Lower lobe of right lung (tissue), 2 donors: ENCODE measurements around the gene LCORL. TPM values are rescaled to one million over a fixed set of nuclear protein-coding genes. Genes with fewer than 3 reads are reported as not detected.

Experiments
- ATAC-seq, 2 donors: fragments of 200-7000 bp; cut with Tn5 transposase; one replicate each; pipeline ENCODE4 v1.9.1; 2020 to 2022; ENCODE audit warnings: mild to moderate bottlenecking in 2 of 2, moderate library complexity in 2 of 2
- DNase-seq: peaks from one replicate; pipeline ENCODE4 v3.0.0-alpha.2; 2020
- H3K27ac ChIP-seq: fragments of 200-600 bp; one replicate; pipeline ENCODE4 v1.8.0; 2022
- H3K27me3 ChIP-seq: fragments of 200-600 bp; one replicate; pipeline ENCODE4 v1.8.0; 2022; ENCODE audit warnings: low read depth
- H3K36me3 ChIP-seq: fragments of 200-600 bp; one replicate; pipeline ENCODE4 v1.8.0; 2022; ENCODE audit warnings: mild to moderate bottlenecking
- H3K4me1 ChIP-seq: fragments of 200-600 bp; one replicate; pipeline ENCODE4 v1.8.0; 2022
- H3K4me3 ChIP-seq: fragments of 200-600 bp; one replicate; pipeline ENCODE4 v1.8.0; 2022; ENCODE audit warnings: mild to moderate bottlenecking
- H3K9me3 ChIP-seq: fragments of 200-600 bp; one replicate; pipeline ENCODE4 v1.8.0; 2022
- intact Hi-C: fragments of 100-400 bp; cut with DNase I; formaldehyde crosslinking; loops from one replicate; pipeline ENCODE4 v1.11.0; 2022
- total RNA-seq: library from RNA; stranded (reverse); fragmentation: NEBNext Ultra II Directional; extraction: Animal tissue kit (Norgen Biotek cat#: 25700); gene quantifications from one replicate; pipeline ENCODE4 v1.2.1, GENCODE V29; 2021
- TF ChIP-seq, protein P1 (sequence below): fragments of 200-600 bp; IDR thresholded peaks from one replicate; pipeline ENCODE4 v1.8.0; 2022; ENCODE audit warnings: antibody characterized with exemption, mild to moderate bottlenecking
- donor health status: DM: no; HTN: yes; CAD: no; lungs with severe emphysema.

The LCORL gene
- total RNA-seq, 1 donor from 2014 or later: 13.6 TPM

DNA sequence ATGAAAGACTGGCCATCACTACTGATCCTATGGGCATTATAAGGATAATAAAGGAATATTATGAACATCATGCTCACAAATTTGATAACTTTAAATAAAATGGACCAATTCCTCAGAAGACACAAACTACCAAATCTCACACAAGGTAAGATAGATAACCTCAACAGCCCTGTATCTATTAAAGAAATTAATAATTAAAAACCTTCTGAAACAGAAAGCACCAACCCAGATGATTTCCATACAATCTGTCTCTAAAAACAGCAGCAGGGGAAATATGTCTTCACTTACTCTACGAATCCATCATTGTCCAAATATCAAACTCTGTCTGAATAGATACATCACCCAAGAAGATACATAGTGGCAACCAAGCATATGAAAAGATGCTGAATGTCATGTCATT, 55.2 kb downstream of the LCORL start:
- Histone ChIP-seq H3K4me3 (no peak overlapping the region), H3K4me1 (no peaks in the 10 kb centered on the region), H3K27me3 (no peaks in the 10 kb centered on the region), H3K9me3 (no peaks in the 10 kb centered on the region), H3K36me3 (no peaks in the 10 kb centered on the region), H3K27ac (no peak overlapping the region)
- DNase-seq (no peak), ATAC-seq (no peak)
- intact Hi-C loops: no loop called here
- TF ChIP-seq, protein P1, sequence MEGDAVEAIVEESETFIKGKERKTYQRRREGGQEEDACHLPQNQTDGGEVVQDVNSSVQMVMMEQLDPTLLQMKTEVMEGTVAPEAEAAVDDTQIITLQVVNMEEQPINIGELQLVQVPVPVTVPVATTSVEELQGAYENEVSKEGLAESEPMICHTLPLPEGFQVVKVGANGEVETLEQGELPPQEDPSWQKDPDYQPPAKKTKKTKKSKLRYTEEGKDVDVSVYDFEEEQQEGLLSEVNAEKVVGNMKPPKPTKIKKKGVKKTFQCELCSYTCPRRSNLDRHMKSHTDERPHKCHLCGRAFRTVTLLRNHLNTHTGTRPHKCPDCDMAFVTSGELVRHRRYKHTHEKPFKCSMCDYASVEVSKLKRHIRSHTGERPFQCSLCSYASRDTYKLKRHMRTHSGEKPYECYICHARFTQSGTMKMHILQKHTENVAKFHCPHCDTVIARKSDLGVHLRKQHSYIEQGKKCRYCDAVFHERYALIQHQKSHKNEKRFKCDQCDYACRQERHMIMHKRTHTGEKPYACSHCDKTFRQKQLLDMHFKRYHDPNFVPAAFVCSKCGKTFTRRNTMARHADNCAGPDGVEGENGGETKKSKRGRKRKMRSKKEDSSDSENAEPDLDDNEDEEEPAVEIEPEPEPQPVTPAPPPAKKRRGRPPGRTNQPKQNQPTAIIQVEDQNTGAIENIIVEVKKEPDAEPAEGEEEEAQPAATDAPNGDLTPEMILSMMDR: no peak

DNA sequence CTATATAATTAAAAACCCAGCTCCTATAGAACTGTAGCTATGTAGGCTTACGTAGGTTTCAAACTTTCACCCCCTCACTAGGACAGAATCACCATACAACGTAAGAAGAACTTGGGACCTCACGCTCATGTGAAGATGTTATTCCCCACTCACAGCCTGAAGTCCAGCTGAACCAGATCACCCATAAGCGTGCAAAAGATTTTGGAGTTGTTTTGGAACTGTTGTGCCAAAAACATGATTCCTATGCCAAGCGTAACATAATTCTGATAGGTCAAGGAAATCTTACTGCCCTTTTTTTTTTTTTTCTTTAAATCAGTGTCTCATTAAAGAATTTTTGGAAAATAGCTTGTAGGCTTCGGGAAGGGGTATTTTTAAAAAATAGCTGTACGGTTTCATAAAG, 57.0 kb downstream of the LCORL start:
- Histone ChIP-seq H3K27ac (no peak overlapping the region), H3K4me3 (no peak overlapping the region), H3K36me3 (peaks cover 5% of the 10 kb centered on the region), H3K27me3 (no peaks in the 10 kb centered on the region), H3K4me1 (no peaks in the 10 kb centered on the region), H3K9me3 (no peaks in the 10 kb centered on the region)
- intact Hi-C loops: no loop called here
- no peak for ATAC-seq
- DNase-seq: no peak
- TF ChIP-seq, protein P1: no peak

DNA sequence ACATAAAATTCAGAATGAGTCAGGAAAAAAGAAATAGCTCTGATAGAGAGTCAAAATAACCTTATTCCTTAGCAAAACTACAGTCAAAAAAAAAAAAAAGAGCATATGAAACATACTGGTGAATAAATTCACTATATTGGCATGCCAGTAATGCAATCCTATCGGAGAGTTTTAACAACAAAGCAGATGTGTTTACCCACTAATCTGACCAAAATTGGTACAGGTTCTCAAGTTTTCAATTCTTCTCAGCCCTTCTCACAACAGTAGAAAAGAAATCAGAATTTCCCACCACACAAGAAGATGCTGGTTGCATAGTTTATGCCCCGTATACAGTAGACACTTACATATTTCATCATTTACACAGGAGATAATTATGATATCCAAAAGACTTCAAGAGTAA, 59.4 kb downstream of the LCORL start:
- TF ChIP-seq, protein P1: no peak
- intact Hi-C loops: no loop called here
- Histone ChIP-seq H3K36me3 (peaks cover 5% of the 10 kb centered on the region), H3K4me3 (no peak overlapping the region), H3K9me3 (no peaks in the 10 kb centered on the region), H3K27ac (no peak overlapping the region), H3K4me1 (no peaks in the 10 kb centered on the region), H3K27me3 (no peaks in the 10 kb centered on the region)
- ATAC-seq (no peak), DNase-seq (no peak)

DNA sequence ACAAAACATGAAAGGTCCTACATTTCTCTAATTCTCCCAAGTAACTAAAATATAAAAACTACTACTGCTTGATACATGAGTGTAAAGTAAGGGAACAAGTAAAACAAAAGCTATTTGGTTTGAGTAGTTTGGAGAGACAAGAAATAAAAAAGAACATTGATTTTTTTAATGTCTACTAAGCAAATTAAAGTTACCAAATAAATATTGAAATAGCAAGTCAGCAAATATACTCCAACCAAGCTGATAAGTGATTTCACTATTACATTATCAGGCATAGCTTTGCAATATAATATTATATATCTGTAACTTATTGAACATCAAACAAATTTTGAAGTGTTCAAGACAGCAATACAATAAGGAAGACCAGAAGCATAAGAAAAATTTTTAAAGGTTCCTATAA, 60.3 kb downstream of the LCORL start:
- Histone ChIP-seq H3K9me3 (no peaks in the 10 kb centered on the region), H3K36me3 (peaks cover 5% of the 10 kb centered on the region), H3K27me3 (no peaks in the 10 kb centered on the region), H3K4me3 (no peak overlapping the region), H3K4me1 (no peaks in the 10 kb centered on the region), H3K27ac (no peak overlapping the region)
- TF ChIP-seq, protein P1: no peak
- DNase-seq: no peak
- no peak for ATAC-seq
- intact Hi-C loops: no loop called here

DNA sequence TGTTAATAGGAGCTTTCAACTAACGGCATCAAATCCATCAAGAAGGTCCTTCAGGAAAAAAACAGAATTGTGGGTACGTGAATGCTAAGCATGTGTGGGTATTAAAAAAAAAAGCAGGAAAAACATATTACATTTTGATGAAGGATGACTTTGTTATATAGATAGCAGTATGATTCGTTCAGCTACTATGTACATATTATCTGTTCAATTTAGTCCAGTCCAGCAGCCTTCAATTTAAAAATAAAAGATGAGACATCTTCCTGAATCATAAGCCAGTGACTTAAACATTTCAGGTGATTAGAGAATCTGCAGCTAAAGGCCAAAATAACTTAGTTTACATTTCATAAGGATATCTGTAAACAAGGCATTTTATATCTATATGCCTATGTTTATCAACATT, 63.4 kb downstream of the LCORL start:
- H3K27me3 ChIP-seq: no peaks in the 10 kb centered on the region
- intact Hi-C loops: no loop called here
- H3K9me3 ChIP-seq: no peaks in the 10 kb centered on the region
- H3K4me1 ChIP-seq: no peaks in the 10 kb centered on the region
- TF ChIP-seq, protein P1: no peak
- DNase-seq (no peak), ATAC-seq (no peak)
- no peak overlapping the region for H3K27ac ChIP-seq
- no peak overlapping the region for H3K4me3 ChIP-seq
- peaks cover 5% of the 10 kb centered on the region for H3K36me3 ChIP-seq

DNA sequence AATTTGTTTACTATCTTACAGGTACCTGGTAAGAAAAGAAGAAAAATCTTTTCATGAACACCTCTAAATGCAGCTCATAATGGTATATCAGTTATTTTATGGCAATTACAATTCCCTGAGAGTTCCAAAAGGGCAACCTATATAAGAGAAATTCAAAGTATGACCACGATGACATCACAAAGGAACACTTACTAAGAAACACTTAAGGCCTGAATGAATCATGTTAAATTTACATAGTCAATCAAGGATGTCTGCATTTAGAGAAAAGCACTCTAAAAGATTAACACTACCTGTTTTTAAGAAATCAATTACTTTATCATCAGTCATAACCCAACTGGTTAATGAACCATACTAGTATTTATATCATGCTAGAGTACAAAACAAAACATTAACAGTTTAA, 63.9 kb downstream of the LCORL start:
- no peaks in the 10 kb centered on the region for H3K4me1 ChIP-seq
- no peak for ATAC-seq
- no peak overlapping the region for H3K27ac ChIP-seq
- TF ChIP-seq, protein P1: no peak
- peaks cover 5% of the 10 kb centered on the region for H3K36me3 ChIP-seq
- intact Hi-C loops: no loop called here
- no peak overlapping the region for H3K4me3 ChIP-seq
- no peaks in the 10 kb centered on the region for H3K9me3 ChIP-seq
- no peaks in the 10 kb centered on the region for H3K27me3 ChIP-seq
- no peak for DNase-seq
